ENCODE data around the gene ACER3.

- no peak for TF ChIP-seq BACH2 (CRISPR knock-in tag; IDR thresholded peaks at IDR 0.05; ENCODE audit: borderline replicate concordance)
- no peak for TF ChIP-seq GLIS3 (CRISPR knock-in tag; IDR thresholded peaks at IDR 0.05)
- TF ChIP-seq ZNF70 (CRISPR knock-in tag; IDR thresholded peaks at IDR 0.05), result no peak
- no peak for TF ChIP-seq PATZ1 (CRISPR knock-in tag; IDR thresholded peaks at IDR 0.05; ENCODE audit: borderline replicate concordance)
- TF ChIP-seq, protein P1, sequence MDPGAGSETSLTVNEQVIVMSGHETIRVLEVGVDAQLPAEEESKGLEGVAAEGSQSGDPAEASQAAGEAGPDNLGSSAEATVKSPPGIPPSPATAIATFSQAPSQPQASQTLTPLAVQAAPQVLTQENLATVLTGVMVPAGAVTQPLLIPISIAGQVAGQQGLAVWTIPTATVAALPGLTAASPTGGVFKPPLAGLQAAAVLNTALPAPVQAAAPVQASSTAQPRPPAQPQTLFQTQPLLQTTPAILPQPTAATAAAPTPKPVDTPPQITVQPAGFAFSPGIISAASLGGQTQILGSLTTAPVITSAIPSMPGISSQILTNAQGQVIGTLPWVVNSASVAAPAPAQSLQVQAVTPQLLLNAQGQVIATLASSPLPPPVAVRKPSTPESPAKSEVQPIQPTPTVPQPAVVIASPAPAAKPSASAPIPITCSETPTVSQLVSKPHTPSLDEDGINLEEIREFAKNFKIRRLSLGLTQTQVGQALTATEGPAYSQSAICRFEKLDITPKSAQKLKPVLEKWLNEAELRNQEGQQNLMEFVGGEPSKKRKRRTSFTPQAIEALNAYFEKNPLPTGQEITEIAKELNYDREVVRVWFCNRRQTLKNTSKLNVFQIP (CRISPR knock-in tag; IDR thresholded peaks at IDR 0.05; ENCODE audit: borderline replicate concordance, low read depth), result no peak
- no peak for TF ChIP-seq ZC3H10 (CRISPR knock-in tag; IDR thresholded peaks at IDR 0.05)
- no peak for TF ChIP-seq TOX (CRISPR knock-in tag; IDR thresholded peaks at IDR 0.05; ENCODE audit: borderline replicate concordance)
- TF ChIP-seq ZFP30 (CRISPR knock-in tag; IDR thresholded peaks at IDR 0.05), result no peak
- TF ChIP-seq ZFP3 (CRISPR knock-in tag; IDR thresholded peaks at IDR 0.05), result no peak
- TF ChIP-seq ARNTL (CRISPR knock-in tag; IDR thresholded peaks at IDR 0.05; ENCODE audit: borderline replicate concordance, low read depth), result no peak
These were observed 210.4 kb downstream of the ACER3 start for GRCh38 chr11:77071077-77071476.

Measured in SK-N-SH treated with all-trans-retinoic acid at 6 μM for 48 hours (cell line).